Bronchial epithelial cell (primary cell): ENCODE data around the gene ZNF783. TPM values are rescaled to one million over a fixed set of nuclear protein-coding genes. Genes with fewer than 3 reads are reported as not detected.

ENCODE experiments used
- DNase-seq: peaks from one replicate; pipeline ENCODE4 v3.0.0-alpha.2; 2010; ENCODE audit warnings: low read depth
- FAIRE-seq: peaks from 2 replicates; lab custom pipeline; 2011; peaks lifted over from hg19 to GRCh38; lab: Jason Lieb, UNC
- H3K27me3 ChIP-seq: 2 replicates; pipeline ENCODE4 v1.5.1; 2011; ENCODE audit warnings: low read length; ENCODE audit not compliant: control insufficient read depth, insufficient read depth
- H3K36me3 ChIP-seq: 2 replicates; pipeline ENCODE4 v1.5.1; 2011; ENCODE audit warnings: low read length; ENCODE audit not compliant: control insufficient read depth, insufficient read depth
- H3K4me3 ChIP-seq: 2 replicates; pipeline ENCODE4 v1.5.1; 2011; ENCODE audit warnings: mild to moderate bottlenecking, low read depth, low read length, control low read depth
- total RNA-seq: library from RNA; depleted of rRNA; stranded (reverse); fragments of >200 nt; gene quantifications from 2 replicates; pipeline ENCODE4 v1.2.1, GENCODE V29; 2014
- TF ChIP-seq, protein P1 (sequence below): IDR thresholded peaks from 2 replicates; pipeline ENCODE4 v1.5.1; 2011; ENCODE audit warnings: mild to moderate bottlenecking, moderate library complexity, low read length, control low read depth, inconsistent platforms; ENCODE audit not compliant: insufficient read depth, severe bottlenecking

Gene ZNF783
- total RNA-seq, 1 donor from 2014 or later: 11.3 TPM

DNA sequence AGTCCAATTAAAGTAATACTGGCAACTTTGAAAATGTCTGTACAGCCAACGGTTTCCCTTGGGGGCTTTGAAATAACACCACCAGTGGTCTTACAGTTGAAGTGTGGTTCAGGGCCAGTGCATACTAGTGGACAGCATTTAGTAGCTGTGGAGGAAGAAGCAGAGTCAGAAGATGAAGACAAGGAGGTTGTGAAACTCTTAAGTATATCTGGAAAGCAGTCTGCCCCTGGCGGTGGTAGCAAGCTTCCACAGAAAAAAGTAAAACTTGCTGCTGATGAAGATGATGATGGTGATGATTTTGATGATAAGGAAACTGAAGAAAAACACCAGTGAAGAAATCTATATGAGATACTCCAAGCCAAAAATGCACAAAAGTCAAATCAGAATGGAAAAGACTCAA is 72.2 kb downstream of the ZNF783 start:
- FAIRE-seq (no peak), DNase-seq (no peak)
- no peaks in the 10 kb centered on the region for H3K36me3 ChIP-seq
- TF ChIP-seq, protein P1, sequence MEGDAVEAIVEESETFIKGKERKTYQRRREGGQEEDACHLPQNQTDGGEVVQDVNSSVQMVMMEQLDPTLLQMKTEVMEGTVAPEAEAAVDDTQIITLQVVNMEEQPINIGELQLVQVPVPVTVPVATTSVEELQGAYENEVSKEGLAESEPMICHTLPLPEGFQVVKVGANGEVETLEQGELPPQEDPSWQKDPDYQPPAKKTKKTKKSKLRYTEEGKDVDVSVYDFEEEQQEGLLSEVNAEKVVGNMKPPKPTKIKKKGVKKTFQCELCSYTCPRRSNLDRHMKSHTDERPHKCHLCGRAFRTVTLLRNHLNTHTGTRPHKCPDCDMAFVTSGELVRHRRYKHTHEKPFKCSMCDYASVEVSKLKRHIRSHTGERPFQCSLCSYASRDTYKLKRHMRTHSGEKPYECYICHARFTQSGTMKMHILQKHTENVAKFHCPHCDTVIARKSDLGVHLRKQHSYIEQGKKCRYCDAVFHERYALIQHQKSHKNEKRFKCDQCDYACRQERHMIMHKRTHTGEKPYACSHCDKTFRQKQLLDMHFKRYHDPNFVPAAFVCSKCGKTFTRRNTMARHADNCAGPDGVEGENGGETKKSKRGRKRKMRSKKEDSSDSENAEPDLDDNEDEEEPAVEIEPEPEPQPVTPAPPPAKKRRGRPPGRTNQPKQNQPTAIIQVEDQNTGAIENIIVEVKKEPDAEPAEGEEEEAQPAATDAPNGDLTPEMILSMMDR: no peak
- H3K4me3 ChIP-seq: no peak overlapping the region
- H3K27me3 ChIP-seq: no peaks in the 10 kb centered on the region

Other genes starting within 250 kb of the ZNF783 start
- 219 and 414 TPM in 2 replicates for gene PDIA4, start 233.7 kb upstream of the ZNF783 start, total RNA-seq
- 8.4 and 9.0 TPM in 2 replicates for gene ZNF786, start 171.5 kb upstream of the ZNF783 start, total RNA-seq
- gene ZNF425, start 135.9 kb upstream of the ZNF783 start, total RNA-seq: 3.7 TPM in 2 replicates
- 10.0 and 12.5 TPM in 2 replicates for gene ZNF398, start 114.7 kb upstream of the ZNF783 start, total RNA-seq
- 23.2 and 27.3 TPM in 2 replicates for gene ZNF282, start 66.7 kb upstream of the ZNF783 start, total RNA-seq
- 5.8 and 6.1 TPM in 2 replicates for gene ZNF212, start 22.5 kb upstream of the ZNF783 start, total RNA-seq
- 5.8 and 6.6 TPM in 2 replicates for gene ZNF777, start 198.9 kb downstream of the ZNF783 start, total RNA-seq
- 15.0 and 16.1 TPM in 2 replicates for gene ZNF746, start 235.6 kb downstream of the ZNF783 start, total RNA-seq